Neutrophil (primary cell): Measurements from ENCODE around the gene SUPT6H.

Source experiments
- H3K27ac ChIP-seq: fragments of 200-600 bp; sonication (generic); 2 replicates; pipeline ENCODE4 v1.5.1; 2016; ENCODE audit warnings: mild to moderate bottlenecking, moderate library complexity
- H3K27me3 ChIP-seq: fragments of 200-600 bp; sonication (generic); 2 replicates; pipeline ENCODE4 v1.6.0; 2016; ENCODE audit warnings: mild to moderate bottlenecking
- H3K36me3 ChIP-seq: fragments of 200-600 bp; sonication (generic); 2 replicates; pipeline ENCODE4 v1.5.1; 2017
- H3K4me1 ChIP-seq, 2 experiments: fragments of 200-600 bp in 1 of 2; sonication (generic) in 1 of 2; 1 replicate in 1 of 2; 2 replicates in 1 of 2; pipeline versions ENCODE4 v1.5.1 to v1.6.1; 2013 to 2016; ENCODE audit warnings: low read depth in 1 of 2, low read length in 1 of 2, mild to moderate bottlenecking in 1 of 2, moderate library complexity in 1 of 2; ENCODE audit not compliant: control insufficient read depth in 1 of 2, insufficient read depth in 1 of 2
- H3K4me3 ChIP-seq, 2 experiments: fragments of 200-600 bp in 1 of 2; sonication (generic) in 1 of 2; 1 replicate in 1 of 2; 2 replicates in 1 of 2; pipeline ENCODE4 v1.5.1; 2013 to 2016; ENCODE audit warnings: low read depth in 1 of 2, low read length in 1 of 2, mild to moderate bottlenecking in 1 of 2, moderate library complexity in 1 of 2
- H3K9me3 ChIP-seq: fragments of 200-600 bp; sonication (generic); 2 replicates; pipeline ENCODE4 v1.5.1; 2016
- TF ChIP-seq, protein P1 (sequence below): fragments of 200-600 bp; sonication (generic); IDR thresholded peaks from 2 replicates; pipeline ENCODE4 v1.5.1; 2016; ENCODE audit warnings: antibody characterized with exemption

SUPT6H gene

DNA sequence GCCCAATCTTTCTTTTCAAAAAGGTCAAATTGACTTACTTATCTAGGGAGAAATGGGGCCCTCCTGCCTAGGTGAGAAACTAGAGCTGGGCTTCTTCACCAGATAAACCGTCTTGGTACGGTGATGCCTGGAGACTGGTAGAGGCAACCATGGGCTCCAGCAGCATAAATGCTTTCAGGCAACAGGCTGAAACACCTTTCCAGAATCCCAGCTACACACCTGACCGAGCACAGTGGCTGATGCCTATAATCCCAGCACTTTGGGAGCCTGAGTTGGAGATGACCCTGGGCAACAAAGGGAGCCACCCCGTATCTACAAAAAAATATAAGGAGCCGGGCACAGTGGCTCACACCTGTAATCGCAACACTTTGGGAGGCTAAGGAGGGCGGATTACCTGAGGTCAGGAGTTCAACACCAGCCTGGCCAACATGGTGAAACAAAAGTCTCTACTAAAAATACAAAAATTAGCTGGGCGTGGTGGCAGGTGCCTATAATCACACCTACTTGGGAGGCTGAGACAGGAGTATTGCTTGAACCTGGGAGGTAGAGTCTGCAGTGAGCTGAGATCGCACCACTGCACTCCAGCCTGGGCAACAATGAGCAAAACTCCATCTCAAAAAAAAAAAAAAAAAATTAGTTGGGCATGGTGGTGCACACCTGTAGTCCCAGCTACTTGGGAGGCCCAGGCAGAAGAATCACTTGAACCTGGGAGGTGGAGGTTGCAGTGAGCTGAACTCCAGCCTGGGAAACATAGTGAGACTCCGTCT lies 89.8 kb downstream of the SUPT6H start:
- H3K27me3 ChIP-seq: peaks cover 8% of the 10 kb centered on the region
- peaks cover 0 to 11% of the 10 kb centered on the region in 2 experiments for H3K4me1 ChIP-seq
- H3K9me3 ChIP-seq: no peaks in the 10 kb centered on the region
- no peak overlapping the region for H3K4me3 ChIP-seq
- H3K27ac ChIP-seq: no peak overlapping the region
- TF ChIP-seq, protein P1, sequence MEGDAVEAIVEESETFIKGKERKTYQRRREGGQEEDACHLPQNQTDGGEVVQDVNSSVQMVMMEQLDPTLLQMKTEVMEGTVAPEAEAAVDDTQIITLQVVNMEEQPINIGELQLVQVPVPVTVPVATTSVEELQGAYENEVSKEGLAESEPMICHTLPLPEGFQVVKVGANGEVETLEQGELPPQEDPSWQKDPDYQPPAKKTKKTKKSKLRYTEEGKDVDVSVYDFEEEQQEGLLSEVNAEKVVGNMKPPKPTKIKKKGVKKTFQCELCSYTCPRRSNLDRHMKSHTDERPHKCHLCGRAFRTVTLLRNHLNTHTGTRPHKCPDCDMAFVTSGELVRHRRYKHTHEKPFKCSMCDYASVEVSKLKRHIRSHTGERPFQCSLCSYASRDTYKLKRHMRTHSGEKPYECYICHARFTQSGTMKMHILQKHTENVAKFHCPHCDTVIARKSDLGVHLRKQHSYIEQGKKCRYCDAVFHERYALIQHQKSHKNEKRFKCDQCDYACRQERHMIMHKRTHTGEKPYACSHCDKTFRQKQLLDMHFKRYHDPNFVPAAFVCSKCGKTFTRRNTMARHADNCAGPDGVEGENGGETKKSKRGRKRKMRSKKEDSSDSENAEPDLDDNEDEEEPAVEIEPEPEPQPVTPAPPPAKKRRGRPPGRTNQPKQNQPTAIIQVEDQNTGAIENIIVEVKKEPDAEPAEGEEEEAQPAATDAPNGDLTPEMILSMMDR: no peak
- no peaks in the 10 kb centered on the region for H3K36me3 ChIP-seq
